Hepatocyte (in vitro differentiated cells): ENCODE measurements around the gene CDH12.

Experiments
- CTCF ChIP-seq: fragments of 200-600 bp; sonication (generic); IDR thresholded peaks from 2 replicates; pipeline ENCODE4 v1.5.1; 2016; ENCODE audit warnings: antibody characterized with exemption, mild to moderate bottlenecking; ENCODE audit not compliant: poor library complexity
- EZH2phosphoT487 ChIP-seq: fragments of 200-600 bp; sonication (generic); IDR thresholded peaks from one replicate; pipeline ENCODE4 v1.6.1; 2018; ENCODE audit warnings: antibody characterized with exemption, mild to moderate bottlenecking, low read depth, moderate library complexity; ENCODE audit not compliant: unreplicated experiment, severe bottlenecking

GRCh38 chr5:22722491-22722890 lies 130.7 kb downstream of the CDH12 start:
- TF ChIP-seq CTCF (no peak), EZH2phosphoT487 (no peak)
